ENCODE data around the gene POMT2.

- TF ChIP-seq, protein P1, sequence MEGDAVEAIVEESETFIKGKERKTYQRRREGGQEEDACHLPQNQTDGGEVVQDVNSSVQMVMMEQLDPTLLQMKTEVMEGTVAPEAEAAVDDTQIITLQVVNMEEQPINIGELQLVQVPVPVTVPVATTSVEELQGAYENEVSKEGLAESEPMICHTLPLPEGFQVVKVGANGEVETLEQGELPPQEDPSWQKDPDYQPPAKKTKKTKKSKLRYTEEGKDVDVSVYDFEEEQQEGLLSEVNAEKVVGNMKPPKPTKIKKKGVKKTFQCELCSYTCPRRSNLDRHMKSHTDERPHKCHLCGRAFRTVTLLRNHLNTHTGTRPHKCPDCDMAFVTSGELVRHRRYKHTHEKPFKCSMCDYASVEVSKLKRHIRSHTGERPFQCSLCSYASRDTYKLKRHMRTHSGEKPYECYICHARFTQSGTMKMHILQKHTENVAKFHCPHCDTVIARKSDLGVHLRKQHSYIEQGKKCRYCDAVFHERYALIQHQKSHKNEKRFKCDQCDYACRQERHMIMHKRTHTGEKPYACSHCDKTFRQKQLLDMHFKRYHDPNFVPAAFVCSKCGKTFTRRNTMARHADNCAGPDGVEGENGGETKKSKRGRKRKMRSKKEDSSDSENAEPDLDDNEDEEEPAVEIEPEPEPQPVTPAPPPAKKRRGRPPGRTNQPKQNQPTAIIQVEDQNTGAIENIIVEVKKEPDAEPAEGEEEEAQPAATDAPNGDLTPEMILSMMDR (conservative IDR thresholded peaks at IDR 0.05 in 1 of 2, IDR thresholded peaks at IDR 0.05 in 1 of 2; ENCODE audit: low read depth in 1 of 2, low read length in 2 of 2): peak; percentile 95 to 98
- no peak for TF ChIP-seq EZH2 (IDR thresholded peaks at IDR 0.05; ENCODE audit: low read length, missing control alignments)
Observed at GRCh38 chr14:77301103-77301502, 19.6 kb downstream of the POMT2 start.
